Colon (tissue), 2 donors: Measurements from ENCODE around the gene HNRNPUL2.

ENCODE experiments used
- FAIRE-seq: peaks from 2 replicates; lab custom pipeline; 2012; peaks lifted over from hg19 to GRCh38; lab: Jason Lieb, UNC
- donor health status: control.
- donor health status: control.

The HNRNPUL2 gene

DNA sequence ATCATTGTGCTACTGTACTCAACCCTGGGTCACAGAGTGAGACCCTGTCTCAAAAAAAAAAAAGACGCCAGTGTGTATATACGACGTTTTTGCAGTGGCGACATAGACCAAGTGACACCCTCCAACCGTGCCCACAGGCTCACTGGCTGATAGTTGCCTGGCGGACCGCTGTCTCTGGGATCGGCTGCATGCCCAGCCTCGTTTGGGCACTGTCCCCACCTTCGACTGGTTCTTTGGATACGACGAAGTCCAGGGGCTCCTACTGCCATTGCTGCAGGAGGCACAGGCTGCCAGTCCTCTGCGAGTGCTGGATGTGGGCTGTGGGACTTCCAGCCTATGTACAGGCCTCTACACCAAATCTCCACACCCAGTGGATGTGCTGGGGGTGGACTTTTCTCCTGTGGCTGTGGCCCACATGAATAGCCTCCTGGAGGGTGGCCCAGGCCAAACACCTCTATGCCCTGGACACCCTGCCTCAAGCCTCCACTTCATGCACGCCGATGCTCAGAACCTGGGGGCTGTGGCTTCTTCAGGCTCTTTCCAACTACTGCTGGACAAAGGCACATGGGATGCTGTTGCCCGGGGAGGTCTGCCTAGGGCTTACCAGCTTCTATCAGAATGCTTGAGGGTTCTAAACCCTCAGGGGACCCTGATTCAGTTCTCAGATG is 60.9 kb downstream of the HNRNPUL2 start:
- FAIRE-seq, result no peak

DNA sequence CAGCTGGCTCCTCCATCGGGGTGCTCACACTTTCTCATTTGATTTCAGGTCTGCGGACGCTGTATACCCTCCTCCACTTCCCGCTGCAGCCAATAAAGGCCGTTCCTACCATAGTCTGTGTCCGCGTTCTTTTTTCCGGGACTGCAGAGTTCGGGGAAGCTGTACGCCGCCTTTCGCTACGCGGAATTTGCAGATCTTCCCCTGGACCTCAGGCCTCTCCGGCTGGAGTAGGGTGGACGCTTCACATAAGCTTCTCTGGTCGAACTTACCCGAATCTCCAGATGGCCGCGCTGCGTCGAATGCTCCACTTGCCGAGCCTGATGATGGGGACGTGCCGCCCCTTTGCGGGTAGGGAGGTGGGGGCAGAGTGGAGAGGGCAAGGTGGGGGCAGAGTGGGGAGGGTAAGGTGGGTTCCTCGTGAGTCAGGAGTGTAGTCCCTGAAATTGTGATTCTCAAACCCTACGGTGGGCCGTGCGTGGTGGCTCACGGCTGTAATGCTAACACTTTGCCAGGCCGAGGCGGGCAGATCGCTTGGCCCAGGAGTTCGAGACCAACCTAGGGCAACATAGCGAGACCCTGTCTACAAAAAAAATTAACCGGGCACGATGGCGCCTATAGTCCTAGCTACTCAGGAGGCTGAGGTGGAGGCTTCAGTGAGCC is 61.5 kb downstream of the HNRNPUL2 start:
- FAIRE-seq, result no peak

DNA sequence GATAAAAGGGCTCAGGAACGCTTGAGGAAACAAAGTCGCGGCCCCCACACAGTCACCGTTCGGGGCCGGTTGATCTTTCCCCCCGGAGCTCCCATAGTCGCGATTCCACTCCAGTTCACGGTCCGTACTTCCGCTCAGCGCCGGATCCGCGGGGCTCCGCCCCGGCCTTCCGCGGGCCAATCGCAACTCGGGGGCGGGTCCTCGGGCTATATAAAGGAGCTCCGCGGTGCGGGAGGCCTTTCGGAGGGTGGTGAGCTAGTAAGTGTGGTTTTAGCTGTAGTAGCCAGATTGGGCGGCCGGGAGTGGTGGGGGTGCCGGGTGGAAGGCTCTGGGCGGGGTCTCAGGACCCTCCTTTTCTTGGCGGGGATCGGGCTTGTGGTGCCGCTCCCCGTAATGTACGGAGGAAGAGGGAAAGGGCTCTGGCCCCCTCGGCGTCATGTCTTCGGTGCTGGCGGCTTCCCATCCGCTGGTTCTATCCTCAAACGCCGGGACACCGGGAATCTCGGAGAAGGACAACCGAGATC is 62.1 kb downstream of the HNRNPUL2 start, which contains the start of the genes C11orf98 and CSKMT:
Gene C11orf98, minus strand, starts transcription at position 136 of the 524 bp plus-strand sequence. Its CDS starts 41 bp downstream, at position 95.
Gene CSKMT, plus strand, starts transcription at position 238 of the 524 bp plus-strand sequence. CDS start 568 bp downstream, outside the sequence.
- FAIRE-seq, result no peak

GRCh38 chr11:62664405-62665074 is 62.7 kb downstream of the HNRNPUL2 start:
- no peak for FAIRE-seq
